ENCODE measurements around the gene DHRS2. TPM values are rescaled to one million over a fixed set of nuclear protein-coding genes. Genes with fewer than 3 reads are reported as not detected.
A peak's percentile ranks its signal among the peaks of the same experiment; 100 is the strongest.

DHRS2 gene
- total and polyA plus RNA-seq, 2 of the 13 experiments (the other 11 are each of a cell fraction or from before 2014, with no cell fraction given) = 1,621 to 3,021 TPM

GRCh38 chr14:23640524-23641141 is 4.5 kb downstream of the DHRS2 start (continued):
- no peak for TF ChIP-seq ZNF468 (CRISPR knock-in tag; IDR thresholded peaks at IDR 0.05)
- TF ChIP-seq GLI4 (CRISPR knock-in tag; IDR thresholded peaks at IDR 0.05; ENCODE audit: borderline replicate concordance) = no peak
- no peak for TF ChIP-seq ZNF557 (CRISPR knock-in tag; IDR thresholded peaks at IDR 0.05)
- no peak for TF ChIP-seq U2AF1 (optimal IDR thresholded peaks at IDR 0.05; ENCODE audit: low read depth, low read length)
- TF ChIP-seq CENPT (CRISPR knock-in tag; IDR thresholded peaks at IDR 0.05; ENCODE audit: low read depth) = no peak
- TF ChIP-seq TSC22D2 (CRISPR knock-in tag; IDR thresholded peaks at IDR 0.05; ENCODE audit: borderline replicate concordance) = no peak
- TF ChIP-seq ZNF772 (CRISPR knock-in tag; IDR thresholded peaks at IDR 0.05) = 0 out of 2 replicates have a peak, but pooled peaks have one; percentile 68
- peak; percentile 59 for TF ChIP-seq AFF4 (CRISPR knock-in tag; IDR thresholded peaks at IDR 0.05)
- no peak for TF ChIP-seq MAF1 (CRISPR knock-in tag; IDR thresholded peaks at IDR 0.05; ENCODE audit: borderline replicate concordance)
- TF ChIP-seq ZNF839 (CRISPR knock-in tag; IDR thresholded peaks at IDR 0.05; ENCODE audit: borderline replicate concordance) = no peak
- TF ChIP-seq, protein P1, sequence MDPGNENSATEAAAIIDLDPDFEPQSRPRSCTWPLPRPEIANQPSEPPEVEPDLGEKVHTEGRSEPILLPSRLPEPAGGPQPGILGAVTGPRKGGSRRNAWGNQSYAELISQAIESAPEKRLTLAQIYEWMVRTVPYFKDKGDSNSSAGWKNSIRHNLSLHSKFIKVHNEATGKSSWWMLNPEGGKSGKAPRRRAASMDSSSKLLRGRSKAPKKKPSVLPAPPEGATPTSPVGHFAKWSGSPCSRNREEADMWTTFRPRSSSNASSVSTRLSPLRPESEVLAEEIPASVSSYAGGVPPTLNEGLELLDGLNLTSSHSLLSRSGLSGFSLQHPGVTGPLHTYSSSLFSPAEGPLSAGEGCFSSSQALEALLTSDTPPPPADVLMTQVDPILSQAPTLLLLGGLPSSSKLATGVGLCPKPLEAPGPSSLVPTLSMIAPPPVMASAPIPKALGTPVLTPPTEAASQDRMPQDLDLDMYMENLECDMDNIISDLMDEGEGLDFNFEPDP (CRISPR knock-in tag; conservative IDR thresholded peaks at IDR 0.05) = 0 out of 2 replicates have a peak, but pooled peaks have one; percentile 18
- TF ChIP-seq NR2C2 (CRISPR knock-in tag; IDR thresholded peaks at IDR 0.05; ENCODE audit: borderline replicate concordance) = no peak
- no peak for TF ChIP-seq ZNF646 (CRISPR knock-in tag; IDR thresholded peaks at IDR 0.05)
- TF ChIP-seq MATR3 (CRISPR knock-in tag; IDR thresholded peaks at IDR 0.05) = no peak
- TF ChIP-seq SOX6 (IDR thresholded peaks at IDR 0.05) = no peak
- no peak for TF ChIP-seq SOX6 (CRISPR knock-in tag; IDR thresholded peaks at IDR 0.05)
- TF ChIP-seq GATAD2A (CRISPR knock-in tag; IDR thresholded peaks at IDR 0.05) = 0 out of 2 replicates have a peak, but pooled peaks have one; percentile 23
- no peak for TF ChIP-seq ELF3 (CRISPR knock-in tag; IDR thresholded peaks at IDR 0.05)
- TF ChIP-seq MED13 (CRISPR knock-in tag; IDR thresholded peaks at IDR 0.05) = no peak
- no peak for TF ChIP-seq HDAC6 (IDR thresholded peaks at IDR 0.05; ENCODE audit: low read depth, low read length)

Measured in HepG2 (cell line).